Activated gamma-delta T cell (primary cell): Measurements from ENCODE around the gene TFDP1.
"Not testable (repeated sequence)": the region's sequence is repeated elsewhere in the genome, so short reads cannot be mapped to it uniquely, and the experiment has no call there.

ENCODE experiments used
- DNase-seq: peaks from one replicate; lab custom pipeline; 2025; lab: John Stamatoyannopoulos, UW

Gene TFDP1

GRCh38 chr13:113617961-113618360 lies 33.4 kb downstream of the TFDP1 start:
- DNase-seq: no peak

GRCh38 chr13:113618455-113618854 lies 33.9 kb downstream of the TFDP1 start:
- no peak for DNase-seq

- DNase-seq: no peak
These were observed 35.7 kb downstream of the TFDP1 start for GRCh38 chr13:113620036-113620796.

GRCh38 chr13:113621046-113621445 lies 36.5 kb downstream of the TFDP1 start:
- DNase-seq: no peak

GRCh38 chr13:113621498-113621897 lies 36.9 kb downstream of the TFDP1 start:
- not testable (repeated sequence) for DNase-seq

- DNase-seq: not testable (repeated sequence)
These were observed 37.5 kb downstream of the TFDP1 start for GRCh38 chr13:113621986-113622550.

DNA sequence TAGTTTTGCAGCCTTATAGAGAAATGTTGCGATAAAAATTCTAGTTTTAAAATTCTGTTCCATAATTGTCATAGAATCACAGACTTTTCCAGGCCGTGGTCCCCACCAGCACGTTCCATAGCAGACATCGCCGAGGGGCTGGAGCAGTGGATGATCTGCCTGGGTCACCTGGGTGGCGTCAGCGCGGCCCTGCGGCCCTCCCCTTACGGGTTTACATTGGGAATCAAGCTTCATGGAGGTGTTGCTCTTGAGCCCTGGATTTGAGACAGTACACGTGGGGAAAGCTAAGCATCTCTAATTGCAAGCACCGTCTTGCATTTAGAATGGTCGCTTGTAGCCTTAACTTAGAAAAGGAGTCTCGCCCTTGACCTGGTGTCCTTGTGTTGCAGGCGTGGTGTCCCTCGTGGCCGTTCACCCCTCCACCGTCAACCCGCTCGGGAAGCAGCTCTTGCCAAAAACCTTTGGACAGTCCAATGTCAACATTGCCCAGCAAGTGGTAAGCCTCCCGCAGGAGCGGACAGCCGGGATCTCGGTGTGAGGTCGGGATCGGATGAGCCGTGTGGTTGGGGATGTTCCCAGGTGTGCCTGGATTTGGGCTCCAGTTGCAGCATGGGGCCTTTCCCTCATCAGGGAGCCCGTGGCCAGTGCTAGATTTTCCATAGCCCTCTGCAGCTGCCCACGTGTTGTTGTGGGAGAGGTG lies 38.4 kb downstream of the TFDP1 start:
- no peak for DNase-seq

DNA sequence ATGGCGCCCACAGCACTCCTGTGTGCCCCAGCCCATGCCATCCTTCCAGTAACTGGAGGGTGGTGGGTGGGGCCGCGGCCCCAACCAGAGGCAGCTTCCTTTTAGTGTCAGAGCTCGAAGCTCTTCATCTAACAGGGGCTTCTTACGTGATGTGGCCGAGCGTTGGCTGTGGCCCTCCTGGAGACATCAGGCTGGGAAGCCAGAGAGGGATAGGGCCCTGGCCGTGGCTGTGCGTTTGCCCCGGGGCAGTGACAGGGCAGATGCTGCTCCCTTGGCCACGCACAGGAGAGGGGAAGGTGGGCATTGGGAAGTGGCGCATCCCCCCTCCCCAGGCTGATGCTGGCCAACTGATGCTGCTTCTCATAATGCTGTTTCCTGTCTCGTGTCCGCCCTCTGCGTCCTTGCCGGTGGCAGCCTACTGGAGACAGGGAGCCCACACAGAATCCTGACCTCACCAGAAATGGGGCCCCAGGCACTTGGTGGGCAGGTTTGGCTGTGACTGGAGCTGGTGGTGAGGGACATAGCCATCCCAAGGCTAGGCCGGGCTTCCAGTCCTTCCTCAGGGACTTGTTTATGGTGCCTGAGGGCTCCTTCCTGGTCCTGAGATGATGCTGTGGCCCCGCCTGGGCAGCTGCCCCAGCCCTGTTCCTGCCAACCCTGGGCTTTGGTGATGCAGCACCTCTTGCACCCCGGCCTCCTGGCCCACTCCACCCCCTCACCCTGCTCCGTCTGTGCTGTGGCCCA lies 39.1 kb downstream of the TFDP1 start:
- no peak for DNase-seq

GRCh38 chr13:113624235-113624587 lies 39.7 kb downstream of the TFDP1 start:
- DNase-seq: no peak

GRCh38 chr13:113624640-113625304 lies 40.2 kb downstream of the TFDP1 start:
- not testable (repeated sequence) for DNase-seq

GRCh38 chr13:113625965-113626721 lies 41.6 kb downstream of the TFDP1 start:
- no peak for DNase-seq

DNA sequence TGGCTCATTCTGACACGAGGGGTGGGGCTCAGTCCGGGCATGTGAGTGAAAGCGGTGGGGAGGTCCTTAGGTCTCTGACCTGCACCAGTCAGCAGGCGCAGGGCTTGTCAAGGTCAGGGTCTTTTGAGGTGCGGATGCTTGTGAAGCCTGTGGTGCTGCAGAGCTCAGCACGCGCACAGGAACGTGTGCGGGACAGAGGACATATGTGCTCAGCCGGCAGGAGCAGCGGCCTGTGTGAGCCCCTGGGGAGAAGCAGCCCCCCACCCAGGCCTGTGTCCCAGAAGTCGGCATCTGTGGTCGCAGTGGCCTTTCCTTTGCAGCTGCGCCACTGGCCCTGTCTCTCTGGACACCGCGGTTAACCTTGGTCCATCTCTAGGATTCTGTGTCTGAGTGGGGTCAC lies 42.6 kb downstream of the TFDP1 start:
- DNase-seq: no peak

GRCh38 chr13:113628291-113629270 lies 44.0 kb downstream of the TFDP1 start:
- DNase-seq: no peak

- no peak for DNase-seq
These were observed 45.3 kb downstream of the TFDP1 start for GRCh38 chr13:113629866-113630265.

GRCh38 chr13:113630296-113630695 lies 45.7 kb downstream of the TFDP1 start:
- no peak for DNase-seq

- DNase-seq: no peak
These were observed 46.3 kb downstream of the TFDP1 start for GRCh38 chr13:113630804-113631203.

- no peak for DNase-seq
These were observed 47.0 kb downstream of the TFDP1 start for GRCh38 chr13:113631341-113632095.

DNA sequence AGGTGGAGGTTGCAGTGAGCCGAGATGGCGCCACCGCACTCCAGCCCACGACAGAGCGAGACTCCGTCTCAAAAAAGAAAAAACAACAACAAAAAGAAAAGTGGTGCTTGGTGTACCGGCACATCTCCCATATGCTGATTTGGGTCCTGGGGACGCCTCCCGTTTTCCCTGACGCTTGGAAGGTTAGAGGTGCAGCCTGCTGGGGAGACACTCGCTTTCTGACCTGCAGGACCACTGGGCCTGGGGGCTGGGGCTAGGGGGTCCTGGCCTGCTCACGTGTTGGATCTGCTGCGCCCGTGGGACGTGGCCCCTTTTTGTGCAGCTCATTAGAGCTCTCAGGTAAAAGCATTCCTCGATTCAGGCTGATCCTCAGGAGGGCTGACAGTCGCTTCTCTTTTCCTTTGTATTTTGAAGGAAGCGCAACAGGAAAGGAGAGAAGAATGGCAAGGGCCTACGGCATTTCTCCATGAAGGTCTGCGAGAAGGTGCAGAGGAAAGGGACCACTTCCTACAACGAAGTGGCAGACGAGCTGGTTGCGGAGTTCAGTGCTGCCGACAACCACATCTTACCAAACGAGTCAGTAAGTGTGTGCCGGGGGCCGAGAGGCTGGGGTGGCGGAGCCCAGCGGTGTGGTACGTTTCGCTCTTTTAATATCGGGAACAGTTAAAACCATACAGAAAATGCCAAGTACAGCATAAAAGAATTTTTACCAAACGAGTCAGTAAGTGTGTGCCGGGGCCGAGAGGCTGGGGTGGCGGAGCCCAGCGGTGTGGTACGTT lies 48.3 kb downstream of the TFDP1 start:
- no peak for DNase-seq
